Measurements from ENCODE around the gene TBC1D13.

The TBC1D13 gene

DNA sequence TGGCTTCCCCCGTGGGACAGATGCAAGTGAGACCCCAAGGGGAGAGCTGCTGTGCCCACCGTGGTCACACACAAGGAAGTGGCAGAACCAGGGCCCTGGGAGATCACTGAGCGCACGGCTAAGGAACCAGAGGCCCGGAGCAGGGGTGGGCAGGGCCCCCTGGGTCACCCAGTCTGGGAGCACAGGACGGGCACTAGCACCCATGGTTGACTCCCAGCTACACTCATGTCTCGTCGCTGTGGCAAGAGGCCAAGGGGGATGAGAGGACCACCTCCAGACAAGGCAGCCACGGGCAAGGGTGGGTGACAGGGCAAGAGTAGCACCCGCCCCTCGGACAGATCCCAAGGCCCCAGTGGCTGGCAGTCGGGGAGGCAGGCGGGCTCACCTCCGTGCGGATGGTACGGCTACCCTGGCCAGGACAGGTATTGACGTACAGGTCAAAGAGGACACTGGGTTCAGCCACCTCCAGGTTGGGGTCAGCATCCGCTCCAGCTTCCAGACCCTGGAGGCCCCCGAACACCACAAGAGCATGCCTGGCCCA is 36.4 kb downstream of the TBC1D13 start:
- Histone ChIP-seq H3K36me3 (ENCODE audit: insufficient read depth, low read length) (peaks cover 15% of the 10 kb centered on the region; the same call in 1 of the 2 replicates), H3K4me1 (ENCODE audit: insufficient read depth, low read length, poor library complexity, severe bottlenecking) (no peaks in the 10 kb centered on the region), H3K27me3 (ENCODE audit: insufficient read depth, low read length, poor library complexity, severe bottlenecking) (no peaks in the 10 kb centered on the region), H3K9me3 (ENCODE audit: insufficient read depth, low read depth, low read length) (no peaks in the 10 kb centered on the region), H3K4me2 (ENCODE audit: low read depth, low read length, poor library complexity, severe bottlenecking) (no peak overlapping the region), H3K79me2 (ENCODE audit: insufficient read depth, low read length) (peaks cover 2% of the 10 kb centered on the region), H4K20me1 (ENCODE audit: insufficient read depth, low read length, poor library complexity, severe bottlenecking) (no peaks in the 10 kb centered on the region), H3F3A (ENCODE audit: low read depth) (no peaks in the 10 kb centered on the region), H3K9ac (ENCODE audit: low read depth, low read length, poor library complexity, severe bottlenecking) (no peak overlapping the region), H3K4me3 (ENCODE audit: low read length, poor library complexity, severe bottlenecking) (no peak overlapping the region), H3K9me2 (replicated peaks; ENCODE audit: low read depth, low read length) (no peaks in the 10 kb centered on the region), H2AFZ (ENCODE audit: low read length) (no peak overlapping the region)
- TF ChIP-seq EZH2phosphoT487 (IDR thresholded peaks at IDR 0.05; ENCODE audit: borderline replicate concordance) (no peak), CTCF (conservative IDR thresholded peaks at IDR 0.05; ENCODE audit: low read length) (no peak)

DNA sequence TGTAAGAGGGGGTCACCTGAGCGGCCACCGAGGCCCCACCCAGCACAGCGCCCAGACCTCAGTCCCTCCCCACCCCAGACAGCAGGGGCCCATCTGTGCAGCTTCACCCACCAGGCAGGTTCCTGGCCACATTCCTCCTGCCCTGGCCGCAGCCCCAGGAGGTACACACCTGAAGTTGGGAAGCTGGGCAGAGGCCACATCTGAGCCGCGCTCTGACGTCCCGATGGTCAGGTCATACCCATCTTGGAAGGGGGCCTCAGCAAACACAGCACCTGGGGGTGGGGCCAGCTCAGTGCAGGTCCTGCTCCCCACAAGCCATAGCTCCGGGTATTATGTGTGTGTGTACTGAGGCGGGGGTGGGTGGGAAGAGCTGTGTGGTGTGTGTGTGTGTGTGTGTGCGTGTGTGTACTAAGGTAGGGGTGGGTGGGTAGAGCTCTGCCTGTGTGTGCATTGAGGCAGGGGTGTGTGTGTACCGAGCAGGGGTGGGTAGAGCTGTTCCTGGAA is 36.9 kb downstream of the TBC1D13 start:
- H2AFZ ChIP-seq (ENCODE audit: low read length) = no peak overlapping the region
- peaks cover 15% of the 10 kb centered on the region; the same call in 1 of the 2 replicates for H3K36me3 ChIP-seq (ENCODE audit: insufficient read depth, low read length)

DNA sequence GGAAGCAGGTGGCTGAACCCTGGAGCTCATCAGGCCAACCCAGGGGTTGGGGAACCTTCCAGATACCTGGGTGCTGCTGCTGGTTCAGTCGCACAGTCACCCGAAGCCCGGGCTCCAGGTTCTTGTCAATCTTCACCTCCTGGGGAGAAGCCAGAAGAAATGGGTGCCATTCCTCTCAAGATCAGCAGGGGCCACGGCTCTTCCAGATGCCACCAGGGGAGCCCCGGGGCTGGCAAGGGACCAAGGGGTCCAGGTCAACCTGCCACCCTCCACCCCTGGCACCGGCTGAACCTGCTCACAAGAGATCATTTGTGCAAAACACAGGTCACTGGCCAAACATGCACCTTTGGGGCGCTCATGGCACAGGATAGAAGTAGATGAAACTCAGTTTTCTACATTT is 37.9 kb downstream of the TBC1D13 start:
- Histone ChIP-seq H3K4me2 (ENCODE audit: low read depth, low read length, poor library complexity, severe bottlenecking) (no peak overlapping the region), H3K36me3 (ENCODE audit: insufficient read depth, low read length) (peaks cover 15% of the 10 kb centered on the region; the same call in 1 of the 2 replicates), H3K9me2 (replicated peaks; ENCODE audit: low read depth, low read length) (no peaks in the 10 kb centered on the region), H3K4me1 (ENCODE audit: insufficient read depth, low read length, poor library complexity, severe bottlenecking) (no peaks in the 10 kb centered on the region), H3K79me2 (ENCODE audit: insufficient read depth, low read length) (peaks cover 12% of the 10 kb centered on the region), H3K27me3 (ENCODE audit: insufficient read depth, low read length, poor library complexity, severe bottlenecking) (no peaks in the 10 kb centered on the region), H3K9me3 (ENCODE audit: insufficient read depth, low read depth, low read length) (no peaks in the 10 kb centered on the region), H4K20me1 (ENCODE audit: insufficient read depth, low read length, poor library complexity, severe bottlenecking) (no peaks in the 10 kb centered on the region), H3F3A (ENCODE audit: low read depth) (no peaks in the 10 kb centered on the region), H3K4me3 (ENCODE audit: low read length, poor library complexity, severe bottlenecking) (no peak overlapping the region), H3K9ac (ENCODE audit: low read depth, low read length, poor library complexity, severe bottlenecking) (no peak overlapping the region), H2AFZ (ENCODE audit: low read length) (no peak overlapping the region)
- no peak for TF ChIP-seq EZH2phosphoT487 (IDR thresholded peaks at IDR 0.05; ENCODE audit: borderline replicate concordance)
- no peak for TF ChIP-seq CTCF (conservative IDR thresholded peaks at IDR 0.05; ENCODE audit: low read length)

More for the DNA sequence above, 36.9 kb downstream of the TBC1D13 start:
- H3K4me1 ChIP-seq (ENCODE audit: insufficient read depth, low read length, poor library complexity, severe bottlenecking) = no peaks in the 10 kb centered on the region
- no peak overlapping the region for H3K4me3 ChIP-seq (ENCODE audit: low read length, poor library complexity, severe bottlenecking)
- no peaks in the 10 kb centered on the region for H3K9me3 ChIP-seq (ENCODE audit: insufficient read depth, low read depth, low read length)
- TF ChIP-seq CTCF (conservative IDR thresholded peaks at IDR 0.05; ENCODE audit: low read length) (no peak), EZH2phosphoT487 (IDR thresholded peaks at IDR 0.05; ENCODE audit: borderline replicate concordance) (no peak)
- no peaks in the 10 kb centered on the region for H4K20me1 ChIP-seq (ENCODE audit: insufficient read depth, low read length, poor library complexity, severe bottlenecking)
- H3K9ac ChIP-seq (ENCODE audit: low read depth, low read length, poor library complexity, severe bottlenecking) = no peak overlapping the region
- H3K4me2 ChIP-seq (ENCODE audit: low read depth, low read length, poor library complexity, severe bottlenecking) = no peak overlapping the region
- no peaks in the 10 kb centered on the region for H3F3A ChIP-seq (ENCODE audit: low read depth)
- H3K9me2 ChIP-seq (replicated peaks; ENCODE audit: low read depth, low read length) = no peaks in the 10 kb centered on the region
- H3K79me2 ChIP-seq (ENCODE audit: insufficient read depth, low read length) = peaks cover 7% of the 10 kb centered on the region
- H3K27me3 ChIP-seq (ENCODE audit: insufficient read depth, low read length, poor library complexity, severe bottlenecking) = no peaks in the 10 kb centered on the region
